Neutrophil (primary cell): Measurements from ENCODE around the gene HSF2BP.

Experiments used
- H3K27ac ChIP-seq: fragments of 200-600 bp; sonication (generic); 2 replicates; pipeline ENCODE4 v1.5.1; 2016; ENCODE audit warnings: mild to moderate bottlenecking, moderate library complexity
- H3K27me3 ChIP-seq: fragments of 200-600 bp; sonication (generic); 2 replicates; pipeline ENCODE4 v1.6.0; 2016; ENCODE audit warnings: mild to moderate bottlenecking
- H3K36me3 ChIP-seq: fragments of 200-600 bp; sonication (generic); 2 replicates; pipeline ENCODE4 v1.5.1; 2017
- H3K4me1 ChIP-seq, 2 experiments: fragments of 200-600 bp in 1 of 2; sonication (generic) in 1 of 2; 1 replicate in 1 of 2; 2 replicates in 1 of 2; pipeline versions ENCODE4 v1.5.1 to v1.6.1; 2013 to 2016; ENCODE audit warnings: low read depth in 1 of 2, low read length in 1 of 2, mild to moderate bottlenecking in 1 of 2, moderate library complexity in 1 of 2; ENCODE audit not compliant: control insufficient read depth in 1 of 2, insufficient read depth in 1 of 2
- H3K4me3 ChIP-seq, 2 experiments: fragments of 200-600 bp in 1 of 2; sonication (generic) in 1 of 2; 1 replicate in 1 of 2; 2 replicates in 1 of 2; pipeline ENCODE4 v1.5.1; 2013 to 2016; ENCODE audit warnings: low read depth in 1 of 2, low read length in 1 of 2, mild to moderate bottlenecking in 1 of 2, moderate library complexity in 1 of 2
- H3K9me3 ChIP-seq: fragments of 200-600 bp; sonication (generic); 2 replicates; pipeline ENCODE4 v1.5.1; 2016
- TF ChIP-seq, protein P1 (sequence below): fragments of 200-600 bp; sonication (generic); IDR thresholded peaks from 2 replicates; pipeline ENCODE4 v1.5.1; 2016; ENCODE audit warnings: antibody characterized with exemption

HSF2BP gene

DNA sequence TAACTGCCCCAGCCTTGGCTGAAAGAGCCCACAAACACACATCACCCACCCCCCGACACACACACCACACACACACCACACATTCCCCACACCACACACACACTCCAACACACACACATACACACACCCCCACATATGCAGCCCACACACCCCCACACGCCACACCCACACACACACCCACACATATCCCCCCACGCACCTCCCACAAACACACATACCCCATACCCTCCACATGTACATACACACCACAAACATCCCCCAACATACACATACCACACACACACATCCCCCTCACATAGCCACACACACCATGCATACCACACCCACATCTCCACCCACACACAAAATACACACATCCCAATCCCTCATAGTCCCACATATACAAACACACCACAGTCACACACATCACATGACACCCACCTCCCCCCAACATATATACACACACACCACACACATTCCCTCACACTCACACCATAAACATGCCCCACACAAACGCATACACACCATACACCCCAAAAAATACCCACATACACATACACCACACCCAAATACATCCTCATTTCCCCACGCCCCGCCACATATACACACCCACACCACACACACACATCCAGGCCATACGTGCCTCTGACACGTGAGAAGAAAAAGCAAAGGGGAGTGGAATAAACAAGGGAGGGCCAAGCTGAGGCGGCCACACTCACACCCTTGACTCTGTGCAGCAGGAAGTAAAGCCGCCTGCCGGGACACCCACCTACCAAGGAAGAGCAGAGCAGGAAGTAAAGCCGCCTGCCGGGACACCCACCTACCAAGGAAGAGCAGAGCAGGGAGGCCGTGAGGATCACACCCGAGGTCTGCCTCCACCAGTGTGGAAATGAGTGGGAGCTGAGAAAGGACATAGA lies 53.7 kb downstream of the HSF2BP start:
- TF ChIP-seq, protein P1, sequence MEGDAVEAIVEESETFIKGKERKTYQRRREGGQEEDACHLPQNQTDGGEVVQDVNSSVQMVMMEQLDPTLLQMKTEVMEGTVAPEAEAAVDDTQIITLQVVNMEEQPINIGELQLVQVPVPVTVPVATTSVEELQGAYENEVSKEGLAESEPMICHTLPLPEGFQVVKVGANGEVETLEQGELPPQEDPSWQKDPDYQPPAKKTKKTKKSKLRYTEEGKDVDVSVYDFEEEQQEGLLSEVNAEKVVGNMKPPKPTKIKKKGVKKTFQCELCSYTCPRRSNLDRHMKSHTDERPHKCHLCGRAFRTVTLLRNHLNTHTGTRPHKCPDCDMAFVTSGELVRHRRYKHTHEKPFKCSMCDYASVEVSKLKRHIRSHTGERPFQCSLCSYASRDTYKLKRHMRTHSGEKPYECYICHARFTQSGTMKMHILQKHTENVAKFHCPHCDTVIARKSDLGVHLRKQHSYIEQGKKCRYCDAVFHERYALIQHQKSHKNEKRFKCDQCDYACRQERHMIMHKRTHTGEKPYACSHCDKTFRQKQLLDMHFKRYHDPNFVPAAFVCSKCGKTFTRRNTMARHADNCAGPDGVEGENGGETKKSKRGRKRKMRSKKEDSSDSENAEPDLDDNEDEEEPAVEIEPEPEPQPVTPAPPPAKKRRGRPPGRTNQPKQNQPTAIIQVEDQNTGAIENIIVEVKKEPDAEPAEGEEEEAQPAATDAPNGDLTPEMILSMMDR: no peak
- H3K4me3 ChIP-seq: no peak overlapping the region
- no peaks in the 10 kb centered on the region for H3K9me3 ChIP-seq
- H3K36me3 ChIP-seq: no peaks in the 10 kb centered on the region
- H3K27ac ChIP-seq: no peak overlapping the region
- no peaks in the 10 kb centered on the region for H3K4me1 ChIP-seq
- H3K27me3 ChIP-seq: no peaks in the 10 kb centered on the region

- H3K36me3 ChIP-seq: no peaks in the 10 kb centered on the region
- no peaks in the 10 kb centered on the region for H3K9me3 ChIP-seq
- no peaks in the 10 kb centered on the region for H3K27me3 ChIP-seq
- no peaks in the 10 kb centered on the region for H3K4me1 ChIP-seq
- TF ChIP-seq, protein P1: no peak
- no peak overlapping the region for H3K27ac ChIP-seq
- H3K4me3 ChIP-seq: no peak overlapping the region
These were observed 54.6 kb downstream of the HSF2BP start for GRCh38 chr21:43604505-43605204.

DNA sequence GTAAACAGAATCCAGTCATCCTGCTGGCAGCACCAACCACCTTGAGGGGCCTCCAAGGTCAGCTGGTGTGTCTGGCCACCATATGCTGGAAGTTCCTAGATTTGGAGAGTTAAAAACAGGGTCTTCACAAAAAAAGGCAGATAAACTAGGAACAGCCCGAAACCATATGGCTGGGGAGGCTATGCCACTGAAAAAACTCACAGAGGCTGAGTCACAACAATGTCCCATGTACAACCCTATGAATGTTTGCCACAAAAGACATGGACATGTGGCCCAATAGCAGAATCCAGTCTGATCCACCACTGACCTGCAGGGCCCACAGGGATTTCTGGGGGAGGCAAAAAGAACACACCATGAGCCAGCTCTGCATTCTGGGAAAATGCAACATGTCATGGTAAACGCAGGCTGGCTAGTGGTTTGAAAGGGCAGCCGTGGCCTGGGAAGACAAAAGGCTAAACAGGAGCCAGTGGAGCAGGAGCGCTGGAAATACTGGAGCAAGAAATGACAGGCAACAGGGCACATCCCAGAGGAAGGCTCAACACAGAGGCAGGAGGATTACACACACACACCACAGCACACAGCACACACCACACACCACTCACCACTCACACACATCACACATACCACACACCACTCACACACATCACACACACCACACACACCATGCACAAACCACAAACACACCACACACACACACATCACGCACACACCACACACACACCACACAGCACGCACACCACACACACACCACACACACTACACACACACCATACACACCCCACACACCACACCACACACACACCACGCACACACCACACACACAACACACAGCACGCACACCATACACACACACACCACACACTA lies 55.4 kb downstream of the HSF2BP start:
- TF ChIP-seq, protein P1: no peak
- Histone ChIP-seq H3K36me3 (no peaks in the 10 kb centered on the region), H3K27me3 (no peaks in the 10 kb centered on the region), H3K27ac (no peak overlapping the region), H3K4me1 (no peaks in the 10 kb centered on the region), H3K9me3 (no peaks in the 10 kb centered on the region), H3K4me3 (no peak overlapping the region)

DNA sequence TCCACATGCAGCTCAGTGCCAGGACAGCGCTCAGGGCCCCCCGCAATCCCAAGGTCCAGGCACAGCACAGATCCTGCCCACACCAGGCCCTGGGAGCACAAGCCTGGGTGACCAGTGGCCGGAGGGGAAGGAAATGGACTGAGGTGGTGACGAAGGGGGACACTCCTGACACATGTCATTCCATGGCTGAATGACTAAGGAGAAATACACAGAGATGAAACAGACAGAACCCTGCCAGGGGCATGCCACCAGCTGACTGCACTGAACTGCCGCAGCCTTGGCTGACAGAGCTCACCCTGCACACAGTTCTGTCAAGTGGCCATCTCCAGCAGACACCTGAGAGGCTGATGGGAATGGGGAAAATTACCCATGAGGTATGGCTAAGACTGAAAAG lies 56.1 kb downstream of the HSF2BP start:
- Histone ChIP-seq H3K27ac (no peak overlapping the region), H3K4me3 (no peak overlapping the region), H3K9me3 (no peaks in the 10 kb centered on the region), H3K27me3 (no peaks in the 10 kb centered on the region), H3K36me3 (no peaks in the 10 kb centered on the region), H3K4me1 (no peaks in the 10 kb centered on the region)
- TF ChIP-seq, protein P1: no peak
